ENCODE data around the gene LIN7B.
"Not testable (repeated sequence)": the region's sequence is repeated elsewhere in the genome, so short reads cannot be mapped to it uniquely, and the experiment has no call there.

The LIN7B gene, protein sequence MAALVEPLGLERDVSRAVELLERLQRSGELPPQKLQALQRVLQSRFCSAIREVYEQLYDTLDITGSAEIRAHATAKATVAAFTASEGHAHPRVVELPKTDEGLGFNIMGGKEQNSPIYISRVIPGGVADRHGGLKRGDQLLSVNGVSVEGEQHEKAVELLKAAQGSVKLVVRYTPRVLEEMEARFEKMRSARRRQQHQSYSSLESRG
- 1.4 to 5.2 reads per million in 2 donors for total RNA-seq

DNA sequence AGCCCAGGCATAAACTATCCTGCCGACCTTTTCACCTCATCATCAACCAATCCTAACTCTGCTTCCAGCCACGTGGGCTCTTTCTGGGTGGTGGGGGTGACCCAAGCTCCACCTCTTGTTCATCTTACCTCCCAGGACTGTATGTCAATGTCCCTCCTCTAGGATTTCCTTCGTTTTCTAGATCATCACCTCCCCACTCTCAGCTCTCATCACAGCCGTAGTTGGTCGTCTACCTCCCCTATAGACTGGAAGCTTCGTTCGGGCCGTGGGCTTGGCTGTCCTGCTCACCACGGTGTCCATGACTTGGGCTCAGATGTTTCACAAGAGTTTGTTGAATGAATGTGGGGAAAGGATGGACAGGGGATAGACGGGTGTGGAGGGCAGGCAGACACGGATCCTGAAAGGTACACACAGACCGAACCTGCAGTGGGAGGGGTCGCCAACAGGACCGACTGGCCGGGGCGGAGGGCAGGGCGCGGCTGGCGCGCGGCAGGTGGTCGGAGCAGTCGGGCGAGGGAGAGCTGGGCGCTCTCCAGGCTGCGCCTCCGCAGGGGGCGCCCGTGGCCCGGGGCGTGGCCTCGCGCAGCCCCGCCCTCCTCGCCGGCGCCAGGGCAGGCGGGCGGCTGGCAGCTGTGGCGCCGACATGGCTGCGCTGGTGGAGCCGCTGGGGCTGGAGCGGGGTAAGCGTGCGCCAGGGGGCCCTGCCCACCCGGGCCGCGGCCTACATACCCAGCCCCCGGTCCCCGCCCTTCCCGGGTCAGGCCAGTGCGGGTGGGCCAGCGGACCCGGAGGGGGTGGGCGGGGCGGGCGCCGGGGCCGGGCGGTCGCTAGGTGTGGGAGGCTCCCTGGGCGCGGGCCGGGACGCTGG is at the start of gene LIN7B:
Gene LIN7B, plus strand, starts transcription at position 609 of the 868 bp plus-strand sequence. Its CDS starts 35 bp downstream, at position 644.
- peak; percentile 71 for DNase-seq

DNA sequence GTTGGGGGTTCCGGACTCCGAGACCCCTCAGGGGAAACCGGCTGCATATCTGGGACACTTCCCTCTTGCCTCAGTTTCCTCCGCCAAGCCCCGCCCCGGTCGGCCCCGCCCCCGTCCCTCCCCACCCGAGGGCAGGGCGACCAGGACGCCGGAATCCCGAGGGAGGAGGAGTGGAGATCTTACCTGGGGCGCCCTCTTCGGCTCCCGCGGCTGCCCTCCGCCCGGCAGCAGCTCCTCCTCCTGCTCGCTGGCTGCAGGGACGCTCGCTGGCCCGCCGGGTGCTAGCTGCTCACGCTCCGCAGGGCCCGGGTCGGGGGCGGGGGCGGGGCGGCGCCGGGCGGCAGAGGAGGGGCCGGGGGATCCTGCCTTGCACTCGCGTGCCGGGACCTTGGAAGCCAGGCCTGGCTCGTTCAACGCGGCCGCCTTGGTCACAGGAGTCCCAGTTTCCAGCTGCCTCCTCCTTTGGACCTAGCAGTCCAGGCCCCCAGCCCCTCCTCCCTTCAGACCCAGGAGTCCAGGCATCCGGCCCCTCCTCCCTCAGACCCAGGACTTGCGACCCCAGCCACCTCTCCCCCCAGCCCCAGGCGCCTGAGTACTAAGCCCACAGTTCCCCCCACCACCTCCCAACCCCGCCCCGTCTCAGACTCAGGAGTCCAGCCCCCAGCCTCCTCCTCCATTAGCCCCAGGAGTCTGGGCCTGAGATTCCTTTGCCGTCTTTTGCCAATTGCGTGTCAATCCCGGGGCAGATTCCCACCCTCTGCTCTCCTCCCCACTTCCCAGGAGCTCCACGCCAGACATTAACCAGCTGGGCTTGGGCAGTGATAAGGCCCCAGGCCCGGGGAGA is 49.2 kb upstream of the LIN7B start, which contains the start of gene NTF4:
Gene NTF4, minus strand, starts transcription at position 51 of the 844 bp plus-strand sequence. CDS start 2,821 bp downstream, outside the sequence.
- DNase-seq = no peak

DNA sequence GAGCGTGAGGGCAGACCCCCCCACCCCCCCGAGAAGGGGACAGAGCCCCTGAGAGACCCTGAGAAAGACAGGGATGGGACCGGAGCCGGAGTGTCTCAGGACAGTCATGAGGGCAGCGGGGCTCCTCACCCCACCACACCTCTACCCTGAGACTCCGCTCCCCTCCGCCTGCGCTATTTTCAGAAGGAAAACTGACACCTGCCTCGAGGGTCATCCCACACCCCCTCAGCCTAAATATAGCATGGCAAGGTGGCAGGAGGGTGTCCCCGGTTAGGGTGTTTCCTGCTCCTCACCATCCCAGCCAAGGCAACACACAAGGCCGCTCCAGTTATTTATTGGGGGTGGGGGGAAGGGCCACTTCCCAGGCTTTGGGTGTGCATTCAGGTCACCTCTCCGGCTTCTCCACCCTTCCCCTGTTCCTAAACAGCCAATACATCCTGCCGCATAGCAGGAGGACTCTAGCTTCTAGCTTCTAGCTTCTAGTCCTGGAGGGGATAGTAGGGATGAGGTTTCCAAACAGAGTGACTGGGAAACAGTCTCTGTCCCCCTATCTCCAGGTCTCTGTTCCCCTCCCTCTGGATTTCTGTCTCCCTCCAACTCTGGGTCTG is 48.2 kb upstream of the LIN7B start:
- no peak for DNase-seq

DNA sequence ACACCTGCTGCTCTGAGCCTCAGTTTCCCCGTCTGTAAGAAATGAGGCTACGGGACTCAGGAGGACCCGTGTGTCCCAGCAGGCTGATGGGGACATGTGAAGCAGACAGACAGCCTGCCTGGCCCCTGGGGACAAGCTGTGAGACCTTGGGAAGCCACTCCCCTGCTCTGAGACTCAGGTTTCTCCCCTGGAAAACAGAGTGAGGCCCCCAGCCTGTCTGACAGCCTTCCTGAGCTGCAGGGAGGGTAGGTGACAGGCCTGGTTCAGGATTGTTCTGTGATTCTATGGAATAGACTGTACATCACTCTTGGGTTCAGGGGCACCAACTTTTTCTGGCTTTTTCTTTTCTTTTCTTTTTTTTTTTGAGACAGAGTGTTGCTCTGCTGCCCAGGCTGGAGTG is 46.6 kb upstream of the LIN7B start:
- DNase-seq = no peak

DNA sequence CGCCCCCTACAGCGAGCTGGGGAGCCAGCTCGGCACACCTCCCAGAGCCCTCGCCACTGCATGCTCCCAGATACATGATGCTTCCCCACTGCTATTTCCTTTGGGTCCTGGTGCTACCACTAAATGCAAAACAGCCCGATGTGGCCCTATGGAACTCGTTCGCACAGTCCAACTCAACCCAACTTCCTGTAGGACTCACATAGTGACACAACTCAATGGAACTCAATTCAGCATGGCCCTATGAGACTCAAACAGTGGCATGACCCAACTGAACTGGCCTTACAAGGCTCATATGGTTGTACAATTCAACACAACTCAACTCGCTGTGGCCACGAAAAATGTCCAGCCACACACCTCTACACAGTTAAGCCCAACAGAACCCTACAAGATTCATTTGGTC is 45.1 kb upstream of the LIN7B start:
- DNase-seq = no peak

DNA sequence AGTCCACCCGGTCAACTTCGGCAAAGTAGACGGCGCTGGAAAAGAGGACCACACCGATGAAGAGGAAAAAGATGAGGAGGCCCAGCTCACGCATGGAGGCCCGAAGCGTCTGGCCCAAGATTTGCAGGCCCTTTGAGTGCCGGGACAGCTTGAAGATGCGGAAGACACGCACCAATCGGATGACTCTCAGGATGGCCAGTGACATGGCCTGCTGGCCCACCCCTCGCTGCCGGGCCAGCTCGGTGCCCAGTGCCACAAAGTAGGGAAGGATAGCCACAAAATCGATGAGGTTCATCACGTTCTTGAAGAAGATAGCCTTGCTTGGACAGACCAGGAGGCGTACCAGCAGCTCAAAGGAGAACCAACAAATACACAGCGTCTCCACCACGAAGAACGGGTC is 43.8 kb upstream of the LIN7B start:
- DNase-seq = no peak

DNA sequence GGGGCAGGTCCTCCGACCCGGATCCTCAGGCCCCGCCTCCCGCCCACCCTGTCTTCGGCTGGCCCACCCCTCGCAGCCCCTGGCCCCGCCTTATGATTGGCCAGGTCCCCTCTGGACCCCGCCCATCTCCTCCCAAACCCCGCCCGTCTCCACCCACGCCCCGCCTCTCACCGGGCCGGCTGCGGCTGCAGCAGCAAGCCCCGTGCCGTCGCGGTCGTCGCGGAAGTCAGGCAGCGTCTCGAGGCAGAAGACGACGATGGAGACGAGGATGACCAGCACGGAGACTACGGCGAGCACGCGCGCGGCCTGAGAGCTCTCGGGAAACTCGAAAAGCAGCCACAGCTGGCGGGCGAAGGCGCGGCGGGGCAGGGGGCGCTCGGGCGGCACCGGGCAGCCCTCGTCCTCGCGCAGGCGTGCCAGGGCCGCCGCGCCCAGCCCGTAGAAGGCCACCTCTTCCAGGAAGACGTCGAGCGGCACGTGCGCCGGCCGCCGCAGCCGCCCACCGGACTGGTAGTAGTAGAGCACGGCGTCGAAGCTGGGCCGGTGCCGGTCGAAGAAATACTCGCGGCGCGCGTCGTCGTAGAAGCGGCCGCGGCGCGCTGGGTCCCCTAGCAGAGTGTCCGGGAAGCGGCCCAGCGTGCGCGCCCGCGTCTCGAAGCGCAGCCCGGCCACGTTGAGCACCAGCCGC is 42.2 kb upstream of the LIN7B start:
- no peak for DNase-seq

DNA sequence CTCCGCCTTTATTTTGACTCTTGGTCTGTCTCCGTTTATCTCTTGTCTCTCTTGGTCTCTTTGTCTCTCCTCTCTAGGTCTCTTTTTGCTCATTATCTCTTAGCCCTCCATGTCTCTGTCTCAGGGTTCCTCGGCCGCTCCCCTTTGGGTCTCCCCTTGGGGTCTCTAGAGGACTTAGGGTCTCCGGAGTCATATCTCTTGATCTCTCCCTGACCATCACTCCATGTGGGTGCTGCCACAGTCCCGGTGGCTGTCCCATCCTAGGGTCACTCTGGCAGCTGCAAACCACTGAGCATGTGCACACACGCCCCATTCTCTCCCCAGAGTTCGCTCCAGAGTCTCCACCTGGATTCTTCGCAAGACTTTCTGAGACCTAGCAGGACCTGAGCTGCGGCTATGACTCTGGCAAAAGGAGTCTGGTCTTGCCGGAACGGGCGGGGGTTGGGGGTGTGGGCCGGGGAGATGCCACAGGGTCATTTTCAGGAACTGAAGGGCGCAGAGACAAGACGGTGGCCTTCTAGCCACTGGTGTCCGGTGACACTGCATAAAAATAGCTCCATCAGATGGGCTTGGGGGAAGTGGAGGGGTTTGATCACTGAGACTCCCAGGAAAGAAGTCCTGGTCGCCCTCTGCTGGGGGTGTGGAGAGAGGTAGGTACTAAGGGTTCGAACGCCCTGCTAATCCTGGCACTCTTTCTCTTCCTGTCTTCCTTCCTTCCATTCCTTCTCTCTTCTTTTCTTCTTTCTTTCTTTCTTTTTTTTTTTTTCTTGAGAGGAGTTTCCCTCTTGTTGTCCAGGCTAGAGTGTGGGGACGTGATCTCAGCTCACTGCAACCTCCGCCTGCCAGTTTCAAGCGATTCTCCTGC is 40.4 kb upstream of the LIN7B start:
- no peak for DNase-seq

DNA sequence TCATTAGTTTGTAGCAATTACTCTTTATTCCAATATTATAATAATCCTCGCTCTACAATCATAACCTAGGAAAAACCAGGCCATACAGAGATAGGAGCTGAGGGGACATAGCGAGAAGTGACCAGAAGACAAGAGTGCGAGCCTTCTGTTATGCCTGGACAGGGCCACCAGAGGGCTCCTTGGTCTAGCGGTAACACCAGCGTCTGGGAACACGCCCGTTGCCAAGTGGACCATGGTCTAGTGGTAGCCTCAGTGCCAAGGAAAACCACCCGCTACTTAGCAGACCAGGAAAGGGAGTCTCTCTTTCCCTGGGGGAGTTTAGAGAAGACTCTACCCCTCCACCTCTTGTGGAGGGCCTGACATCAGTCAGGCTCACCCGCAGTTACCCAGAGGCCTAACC is 39.3 kb upstream of the LIN7B start:
- DNase-seq = not testable (repeated sequence)

DNA sequence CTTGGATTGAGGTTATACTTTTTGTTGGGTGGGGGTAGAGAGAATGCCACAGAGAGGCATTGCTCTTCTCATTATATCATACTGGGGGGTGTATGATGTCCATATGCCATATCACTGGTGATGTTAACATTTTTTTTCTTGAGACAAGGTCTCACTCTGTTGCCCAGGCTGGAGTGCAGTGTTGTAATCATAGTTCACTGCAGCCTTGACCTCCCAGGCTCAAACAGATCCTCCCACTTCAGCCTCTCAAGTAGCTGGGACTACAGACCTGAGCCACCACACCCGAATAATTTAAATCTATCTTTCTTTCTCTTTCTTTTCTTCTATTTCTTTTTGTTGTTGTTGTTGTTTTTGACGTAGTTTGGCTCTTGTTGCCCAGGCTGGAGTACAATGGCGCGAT is 33.8 kb upstream of the LIN7B start:
- DNase-seq = no peak

DNA sequence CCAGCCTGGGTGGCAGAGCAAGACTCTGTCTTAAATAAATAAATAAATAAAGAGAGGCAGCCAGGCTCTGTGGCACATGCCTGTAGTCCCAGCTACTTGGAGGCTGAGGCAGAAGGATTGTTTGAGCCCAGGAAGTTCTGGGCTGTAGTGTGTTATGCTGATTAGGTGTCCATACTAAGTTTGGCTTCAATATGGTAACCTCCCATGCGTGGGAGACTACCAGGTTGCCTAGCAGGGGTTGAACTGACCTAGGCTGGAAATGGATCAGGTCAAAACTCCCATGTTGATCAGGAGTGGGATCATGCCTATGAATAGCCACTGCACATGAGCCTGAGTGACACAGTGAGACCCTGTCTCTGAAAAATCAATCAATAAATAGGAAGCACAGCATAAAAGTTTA is 32.9 kb upstream of the LIN7B start:
- DNase-seq = no peak

DNA sequence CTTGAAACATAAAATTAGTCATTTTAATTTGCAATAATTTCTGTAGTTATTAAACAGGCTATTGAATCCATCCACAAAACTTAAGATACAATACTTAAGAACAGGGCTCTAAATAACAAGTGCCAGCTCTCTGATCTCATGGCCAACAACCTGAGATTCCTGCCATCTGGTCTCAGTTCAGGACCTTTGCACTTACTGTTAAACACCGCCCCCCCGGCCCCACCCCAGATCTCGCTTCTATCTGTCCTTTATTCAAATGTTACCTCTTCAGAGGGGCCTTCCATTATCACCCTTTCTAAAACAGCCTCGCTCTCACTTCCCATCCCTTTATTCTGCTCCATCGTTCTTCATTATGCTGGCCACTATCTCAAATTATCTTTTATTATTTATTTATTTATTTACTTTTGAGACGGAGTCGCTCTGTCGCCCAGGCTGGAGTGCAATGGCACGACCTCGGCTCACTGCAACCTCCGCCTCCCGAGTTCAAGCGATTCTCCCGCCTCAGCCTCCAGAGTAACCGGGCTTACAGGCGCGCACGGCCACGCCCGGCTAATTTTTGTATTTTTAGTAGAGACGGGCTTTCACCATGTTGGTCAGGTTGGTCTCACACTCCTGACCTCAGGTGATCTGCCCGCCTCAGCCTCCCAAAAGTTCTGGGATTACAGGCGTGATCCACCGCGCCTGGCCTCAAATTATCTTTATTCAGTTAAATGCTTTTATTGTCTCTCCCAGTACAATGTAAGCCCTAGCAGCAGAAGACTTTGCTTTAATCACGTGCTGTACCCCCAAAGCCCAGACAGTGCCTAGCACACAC is 29.8 kb upstream of the LIN7B start:
- DNase-seq = no peak

DNA sequence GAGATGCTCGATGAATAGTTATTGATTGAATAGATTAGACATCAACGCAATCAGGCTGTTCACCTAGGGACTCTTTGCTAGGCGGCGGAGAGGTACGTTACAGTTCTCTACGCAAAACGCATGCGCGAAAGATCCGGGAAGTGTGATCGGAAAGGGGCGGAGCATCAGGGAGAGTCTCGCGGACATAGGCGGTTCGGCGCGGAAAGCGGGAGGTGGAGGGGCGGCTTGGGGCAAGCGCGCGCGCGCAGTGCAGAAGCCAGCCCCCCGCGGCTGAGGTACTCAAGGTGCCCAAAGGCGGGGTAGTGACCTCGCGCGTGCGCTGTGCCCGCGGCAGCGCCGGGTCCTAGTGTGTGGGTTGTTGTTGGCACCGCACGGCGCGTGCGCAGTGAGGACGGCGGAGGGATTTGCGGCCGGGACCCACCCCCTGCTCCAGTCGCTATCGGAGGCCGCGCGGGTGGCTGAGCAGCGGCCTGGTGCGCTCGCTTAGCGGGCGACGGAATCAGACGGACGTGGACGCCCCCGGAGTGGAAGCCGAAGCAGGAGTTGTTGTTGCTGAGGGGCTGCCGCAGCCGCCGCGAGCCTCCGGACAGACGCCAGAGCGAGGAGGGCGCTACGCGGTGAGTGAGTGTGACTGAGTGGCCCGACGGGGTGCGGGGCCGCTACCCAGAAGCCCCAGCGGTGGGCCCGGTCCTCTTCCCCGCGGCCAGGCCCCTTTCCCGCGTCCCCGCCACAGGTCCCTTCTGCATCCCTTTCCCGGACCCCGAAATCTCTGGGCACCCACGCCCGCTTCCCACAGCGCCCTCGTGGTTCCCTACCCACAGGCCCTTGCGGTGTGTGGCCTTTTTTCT is 28.9 kb upstream of the LIN7B start, which contains the start of gene SNRNP70:
Gene SNRNP70, plus strand, starts transcription at position 432 of the 848 bp plus-strand sequence. CDS start 964 bp downstream, outside the sequence.
- DNase-seq = peak; percentile 96

DNA sequence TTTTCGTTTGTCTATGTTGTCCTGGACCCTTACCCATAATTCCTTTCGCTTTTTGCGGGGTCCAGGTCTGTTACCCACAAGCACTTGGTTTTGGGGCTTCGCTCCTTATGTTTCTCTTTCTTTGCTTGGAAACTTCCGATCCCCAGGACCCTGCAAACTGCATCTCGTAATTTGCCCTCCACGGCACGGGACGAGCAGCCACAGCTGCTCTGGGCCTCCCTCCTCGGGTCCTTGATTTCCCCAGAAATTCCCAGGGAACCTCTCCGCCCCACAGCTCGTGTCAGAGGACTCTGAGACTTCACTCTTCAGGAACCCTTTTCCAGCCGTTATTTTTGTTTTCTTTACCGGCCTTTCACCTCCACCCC is 28.3 kb upstream of the LIN7B start:
- no peak for DNase-seq

DNA sequence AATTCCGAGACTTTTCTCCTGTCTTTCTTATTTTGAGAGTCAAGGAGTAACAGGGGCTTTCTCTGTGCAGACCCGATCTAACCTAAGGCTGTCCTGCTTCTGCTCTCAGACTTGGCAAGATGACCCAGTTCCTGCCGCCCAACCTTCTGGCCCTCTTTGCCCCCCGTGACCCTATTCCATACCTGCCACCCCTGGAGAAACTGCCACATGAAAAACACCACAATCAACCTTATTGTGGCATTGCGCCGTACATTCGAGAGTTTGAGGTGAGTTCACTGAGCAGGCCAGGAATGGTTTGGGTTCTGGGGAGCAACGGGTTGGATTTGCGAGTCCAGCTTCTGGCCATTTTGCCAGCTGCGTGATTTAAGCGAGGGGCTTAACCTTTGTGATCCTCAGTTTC is 27.9 kb upstream of the LIN7B start:
- no peak for DNase-seq

DNA sequence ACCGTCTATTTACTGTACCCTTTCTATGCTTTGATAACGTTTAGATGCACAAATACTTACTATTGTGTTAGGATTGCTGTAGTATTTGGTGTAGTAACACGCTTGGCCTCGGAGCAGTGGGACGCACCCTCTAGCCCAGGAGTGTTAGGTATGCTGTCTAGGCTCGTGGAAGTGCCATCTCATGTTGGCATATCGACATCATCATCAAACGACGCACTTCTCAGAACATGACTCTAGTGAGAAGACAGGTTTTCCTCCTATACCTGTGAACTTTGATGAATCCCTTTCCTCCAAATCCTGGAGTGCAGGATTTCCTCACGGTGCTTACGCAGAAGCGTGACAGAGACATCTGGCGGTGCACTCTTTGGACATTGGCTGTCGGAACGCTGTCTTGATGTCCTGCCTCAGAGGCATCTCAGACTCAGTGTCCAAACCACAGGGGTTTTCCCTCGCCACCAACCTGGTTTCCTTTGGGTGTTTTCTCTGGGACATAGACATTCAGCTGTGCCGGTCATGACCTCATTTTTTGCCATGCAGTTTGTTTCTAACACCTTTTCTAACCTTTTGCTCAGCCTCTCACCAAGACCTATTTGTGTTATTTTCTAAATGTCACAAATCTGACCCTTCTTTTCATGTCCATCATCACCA is 22.7 kb upstream of the LIN7B start:
- DNase-seq = no peak

DNA sequence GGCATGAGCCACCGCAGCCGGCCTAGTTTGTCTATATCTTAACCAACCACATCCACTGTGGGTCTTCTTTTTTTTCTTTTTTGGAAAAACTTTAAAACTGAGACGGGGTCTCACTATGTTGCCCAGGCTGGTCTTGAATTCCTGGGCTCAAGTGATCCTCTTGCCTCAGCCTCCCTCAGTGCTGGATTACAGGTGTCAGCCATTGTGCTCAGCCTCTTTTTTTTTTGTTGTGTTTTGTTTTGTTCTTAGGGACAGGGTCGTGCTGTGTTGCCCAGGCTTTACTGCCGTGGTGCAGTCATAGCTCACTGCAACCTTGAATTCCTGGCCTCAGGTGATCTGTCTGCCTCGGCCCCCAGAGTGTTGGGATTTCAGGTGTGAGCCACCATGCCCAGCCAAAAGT is 21.5 kb upstream of the LIN7B start:
- DNase-seq = no peak
